Parathyroid adenoma (tissue), 2 donors: ENCODE data around the gene SLC27A3.

Experiments
- H2AFZ ChIP-seq: fragments of 300-600 bp; sonication (generic); one replicate; pipeline ENCODE4 v1.7.0; 2017; ENCODE audit warnings: antibody characterized with exemption, mild to moderate bottlenecking
- H3K27ac ChIP-seq: fragments of 300-600 bp; sonication (generic); one replicate; pipeline ENCODE4 v1.7.0; 2017
- H3K27me3 ChIP-seq: fragments of 300-600 bp; sonication (generic); one replicate; pipeline ENCODE4 v1.7.0; 2017; ENCODE audit warnings: low read length; ENCODE audit not compliant: control insufficient read depth, insufficient read depth
- H3K36me3 ChIP-seq: fragments of 300-600 bp; sonication (generic); one replicate; pipeline ENCODE4 v1.7.0; 2017; ENCODE audit warnings: low read length; ENCODE audit not compliant: control insufficient read depth, insufficient read depth
- H3K4me1 ChIP-seq: fragments of 300-600 bp; sonication (generic); one replicate; pipeline ENCODE4 v1.7.0; 2017; ENCODE audit warnings: control low read depth
- H3K4me2 ChIP-seq: fragments of 300-600 bp; sonication (generic); one replicate; pipeline ENCODE4 v1.7.0; 2017; ENCODE audit warnings: low read length
- H3K4me3 ChIP-seq: fragments of 300-600 bp; sonication (generic); one replicate; pipeline ENCODE4 v1.7.0; 2017; ENCODE audit warnings: low read depth, low read length
- H3K79me2 ChIP-seq: fragments of 300-600 bp; sonication (generic); one replicate; pipeline ENCODE4 v1.7.0; 2017; ENCODE audit warnings: control low read depth
- H3K9ac ChIP-seq: fragments of 300-600 bp; sonication (generic); one replicate; pipeline ENCODE4 v1.7.0; 2017; ENCODE audit warnings: mild to moderate bottlenecking
- H3K9me3 ChIP-seq: fragments of 300-600 bp; sonication (generic); one replicate; pipeline ENCODE4 v1.7.0; 2017; ENCODE audit warnings: low read length; ENCODE audit not compliant: control insufficient read depth
- TF ChIP-seq, protein P1 (sequence below): fragments of 300-600 bp; sonication (generic); IDR thresholded peaks from one replicate; pipeline ENCODE4 v1.7.0; 2017; ENCODE audit warnings: antibody characterized with exemption, mild to moderate bottlenecking
- donor health status: primary hyperparathyroidism.

Gene SLC27A3

DNA sequence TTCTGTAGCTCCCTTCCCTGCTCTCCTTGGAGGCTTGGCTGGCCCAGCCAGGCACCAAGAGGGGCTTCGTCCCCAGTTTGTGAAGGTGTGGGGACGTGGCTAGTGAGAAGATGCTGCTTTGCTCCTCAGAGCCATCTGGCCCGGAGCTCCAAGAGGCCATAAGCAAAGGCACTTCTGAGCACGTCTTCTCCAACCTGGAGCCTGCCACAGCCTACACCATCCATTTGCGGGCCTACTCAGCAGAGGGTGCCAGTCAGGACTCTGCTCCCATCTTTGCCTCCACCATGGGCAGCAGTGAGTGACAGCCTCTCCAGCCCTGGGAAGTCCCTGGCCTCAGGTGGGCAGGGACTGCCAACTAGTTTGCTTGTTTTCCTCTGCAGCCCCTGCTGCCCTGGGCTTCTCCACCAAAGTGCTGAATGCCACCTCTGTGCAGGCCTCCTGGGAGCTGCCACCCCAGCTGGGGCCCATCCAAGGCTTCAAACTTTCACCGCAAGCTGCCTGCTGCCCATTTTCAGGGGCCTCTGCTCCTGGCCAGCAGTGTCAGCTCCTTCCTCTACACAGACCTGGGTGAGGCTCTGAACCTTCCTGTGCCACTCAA lies 25.9 kb downstream of the SLC27A3 start:
- H3K79me2 ChIP-seq, result no peaks in the 10 kb centered on the region
- H3K27ac ChIP-seq, result no peak overlapping the region
- H3K36me3 ChIP-seq, result no peaks in the 10 kb centered on the region
- TF ChIP-seq, protein P1, sequence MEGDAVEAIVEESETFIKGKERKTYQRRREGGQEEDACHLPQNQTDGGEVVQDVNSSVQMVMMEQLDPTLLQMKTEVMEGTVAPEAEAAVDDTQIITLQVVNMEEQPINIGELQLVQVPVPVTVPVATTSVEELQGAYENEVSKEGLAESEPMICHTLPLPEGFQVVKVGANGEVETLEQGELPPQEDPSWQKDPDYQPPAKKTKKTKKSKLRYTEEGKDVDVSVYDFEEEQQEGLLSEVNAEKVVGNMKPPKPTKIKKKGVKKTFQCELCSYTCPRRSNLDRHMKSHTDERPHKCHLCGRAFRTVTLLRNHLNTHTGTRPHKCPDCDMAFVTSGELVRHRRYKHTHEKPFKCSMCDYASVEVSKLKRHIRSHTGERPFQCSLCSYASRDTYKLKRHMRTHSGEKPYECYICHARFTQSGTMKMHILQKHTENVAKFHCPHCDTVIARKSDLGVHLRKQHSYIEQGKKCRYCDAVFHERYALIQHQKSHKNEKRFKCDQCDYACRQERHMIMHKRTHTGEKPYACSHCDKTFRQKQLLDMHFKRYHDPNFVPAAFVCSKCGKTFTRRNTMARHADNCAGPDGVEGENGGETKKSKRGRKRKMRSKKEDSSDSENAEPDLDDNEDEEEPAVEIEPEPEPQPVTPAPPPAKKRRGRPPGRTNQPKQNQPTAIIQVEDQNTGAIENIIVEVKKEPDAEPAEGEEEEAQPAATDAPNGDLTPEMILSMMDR, result no peak
- H2AFZ ChIP-seq, result no peak overlapping the region
- H3K27me3 ChIP-seq, result no peaks in the 10 kb centered on the region
- no peak overlapping the region for H3K9ac ChIP-seq
- no peak overlapping the region for H3K4me3 ChIP-seq
- no peaks in the 10 kb centered on the region for H3K4me1 ChIP-seq
- H3K4me2 ChIP-seq, result no peak overlapping the region
- H3K9me3 ChIP-seq, result no peaks in the 10 kb centered on the region

DNA sequence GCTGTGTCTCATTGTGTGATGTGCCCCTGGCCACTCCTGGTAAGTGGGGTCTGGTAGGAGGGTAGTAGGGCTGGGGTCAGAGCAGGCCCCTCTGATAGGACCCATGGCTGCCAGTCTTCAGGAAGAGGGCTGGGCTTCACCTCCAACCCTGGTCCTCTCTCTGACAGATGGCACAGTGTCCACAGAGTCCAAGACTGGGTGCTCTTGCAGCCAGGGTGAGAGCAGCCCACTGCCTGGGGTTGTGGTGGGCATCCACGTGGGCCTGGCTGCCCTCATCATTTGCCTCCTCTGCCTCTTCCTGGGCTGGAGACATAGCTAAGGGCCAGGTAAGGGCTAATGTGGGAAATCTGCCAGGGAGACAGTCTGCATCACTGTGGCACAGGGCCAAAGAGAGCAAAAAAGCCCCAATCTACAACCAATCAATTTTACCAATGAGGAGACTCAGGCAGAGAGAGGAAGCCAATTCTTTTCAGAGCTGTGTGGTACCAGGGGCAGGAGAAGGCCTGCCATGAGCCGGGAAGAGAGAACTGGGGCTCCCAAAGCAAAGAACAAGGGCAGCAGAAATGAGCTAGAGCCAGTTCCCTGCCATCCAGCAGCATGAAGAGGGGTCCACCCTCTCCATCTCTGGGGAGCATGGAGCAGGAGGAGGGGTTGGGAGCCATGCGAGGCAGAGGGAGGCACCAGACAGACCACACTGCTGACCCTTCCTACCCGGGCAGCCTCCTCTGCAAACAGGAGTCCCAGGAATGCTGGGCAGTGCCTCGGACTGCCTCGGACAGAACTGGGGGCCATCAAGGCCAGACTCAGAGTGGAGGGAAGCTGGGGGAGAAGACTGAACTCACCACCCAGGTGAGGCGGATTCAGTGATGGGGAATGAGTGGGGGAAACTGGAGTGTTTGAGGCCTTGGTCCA lies 26.8 kb downstream of the SLC27A3 start:
- Histone ChIP-seq H3K36me3 (no peaks in the 10 kb centered on the region), H3K27ac (no peak overlapping the region), H3K27me3 (no peaks in the 10 kb centered on the region), H3K4me3 (no peak overlapping the region), H3K9ac (no peak overlapping the region), H3K79me2 (no peaks in the 10 kb centered on the region), H3K4me1 (no peaks in the 10 kb centered on the region), H3K4me2 (no peak overlapping the region), H2AFZ (no peak overlapping the region), H3K9me3 (no peaks in the 10 kb centered on the region)
- TF ChIP-seq, protein P1, result no peak

DNA sequence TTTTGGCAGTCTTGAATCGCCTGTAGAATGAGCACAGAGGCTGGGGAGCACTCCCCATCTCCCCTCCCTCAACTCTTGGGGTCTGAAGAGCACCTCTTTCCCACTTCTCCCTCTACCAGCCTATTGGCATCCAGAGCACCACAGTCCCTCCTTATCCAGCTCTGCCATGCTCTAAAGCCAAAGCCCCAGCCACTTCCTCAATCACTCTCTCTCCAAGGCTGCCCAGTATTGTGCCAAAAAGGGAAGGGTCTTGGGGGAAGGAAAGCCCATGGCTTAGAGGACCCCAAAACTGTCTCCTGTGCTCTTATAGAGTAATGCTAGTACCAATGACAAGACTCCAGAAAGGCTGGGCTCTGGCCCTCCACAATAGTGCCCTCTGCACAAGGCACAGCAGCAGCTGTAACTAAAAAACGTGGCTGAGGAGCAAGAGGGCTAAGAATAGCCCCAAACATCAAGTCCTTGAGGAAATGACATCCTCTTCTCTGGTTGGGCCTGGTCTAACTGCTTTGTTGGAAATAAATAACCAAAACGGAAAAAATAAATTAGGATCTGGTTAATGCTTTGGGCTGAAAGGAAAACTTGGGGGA lies 28.4 kb downstream of the SLC27A3 start:
- Histone ChIP-seq H3K36me3 (no peaks in the 10 kb centered on the region), H3K27ac (peak overlapping the region; percentile 47), H2AFZ (no peak overlapping the region), H3K27me3 (no peaks in the 10 kb centered on the region), H3K9ac (no peak overlapping the region), H3K9me3 (no peaks in the 10 kb centered on the region), H3K79me2 (no peaks in the 10 kb centered on the region), H3K4me3 (no peak overlapping the region), H3K4me2 (no peak overlapping the region), H3K4me1 (no peaks in the 10 kb centered on the region)
- TF ChIP-seq, protein P1, result no peak

DNA sequence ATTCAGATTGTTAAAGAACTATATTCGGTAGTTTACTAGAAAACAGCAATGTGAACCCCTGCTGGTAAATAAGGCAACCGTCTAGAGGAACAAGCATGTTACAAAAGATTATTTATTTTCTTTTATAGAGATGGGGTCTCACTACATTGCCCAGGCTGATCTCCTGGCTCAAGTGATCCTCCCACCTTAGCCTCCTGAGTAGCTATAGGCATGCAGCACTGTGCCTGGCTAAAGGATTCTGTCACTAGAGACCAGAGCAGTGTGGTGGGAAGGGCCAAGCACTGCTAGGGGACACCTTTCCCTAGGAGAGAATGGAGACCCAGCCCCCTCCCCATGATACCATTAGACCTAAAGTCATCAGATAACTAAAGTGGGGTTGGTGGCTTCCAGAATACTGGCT lies 28.9 kb downstream of the SLC27A3 start:
- Histone ChIP-seq H3K27me3 (no peaks in the 10 kb centered on the region), H3K4me3 (no peak overlapping the region), H3K4me1 (no peaks in the 10 kb centered on the region), H3K9ac (no peak overlapping the region), H3K4me2 (no peak overlapping the region), H3K27ac (peak overlapping the region; percentile 4), H3K36me3 (no peaks in the 10 kb centered on the region), H3K9me3 (no peaks in the 10 kb centered on the region), H3K79me2 (no peaks in the 10 kb centered on the region), H2AFZ (no peak overlapping the region)
- TF ChIP-seq, protein P1, result no peak
